Erythroblast (primary cell): Measurements from ENCODE around the gene RNF112.
"Not testable (repeated sequence)": the region's sequence is repeated elsewhere in the genome, so short reads cannot be mapped to it uniquely, and the experiment has no call there.

Experiments used
- DNase-seq, 2 experiments: peaks; one replicate each; lab custom pipeline; 2025; lab: John Stamatoyannopoulos, UW
- GATA1 ChIP-seq: IDR thresholded peaks from 2 replicates; pipeline ENCODE4 v1.6.1; 2011; ENCODE audit warnings: low read depth, mild to moderate bottlenecking, control low read depth, low read length, moderate library complexity
- POLR2A ChIP-seq: IDR thresholded peaks from 2 replicates; pipeline ENCODE4 v1.6.1; 2011; ENCODE audit warnings: mild to moderate bottlenecking, low read length

Gene RNF112

GRCh38 chr17:19418251-19418992 lies 7.4 kb downstream of the RNF112 start:
- TF ChIP-seq GATA1 = no peak
- no peak for TF ChIP-seq POLR2A
- DNase-seq = no peak

DNA sequence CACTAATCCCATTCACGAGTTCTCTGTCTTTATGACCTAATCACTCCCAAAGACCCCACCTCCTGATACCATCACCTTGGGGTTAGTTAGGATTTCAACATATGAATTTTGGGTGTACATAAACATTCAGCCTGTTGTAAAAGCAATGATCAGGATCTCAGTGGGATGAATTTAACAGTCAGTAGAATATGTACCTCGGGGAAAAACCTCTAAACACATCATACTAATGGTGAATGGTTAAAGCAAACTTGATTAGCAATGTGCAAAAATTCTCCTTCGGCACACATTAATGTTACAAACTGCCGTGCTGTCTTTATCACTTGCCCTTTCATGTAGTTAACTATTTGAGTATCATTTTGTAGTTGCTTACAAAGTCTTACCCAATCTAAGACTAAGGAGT lies 10.2 kb downstream of the RNF112 start:
- DNase-seq = no peak
- TF ChIP-seq GATA1 (no peak), POLR2A (no peak)

DNA sequence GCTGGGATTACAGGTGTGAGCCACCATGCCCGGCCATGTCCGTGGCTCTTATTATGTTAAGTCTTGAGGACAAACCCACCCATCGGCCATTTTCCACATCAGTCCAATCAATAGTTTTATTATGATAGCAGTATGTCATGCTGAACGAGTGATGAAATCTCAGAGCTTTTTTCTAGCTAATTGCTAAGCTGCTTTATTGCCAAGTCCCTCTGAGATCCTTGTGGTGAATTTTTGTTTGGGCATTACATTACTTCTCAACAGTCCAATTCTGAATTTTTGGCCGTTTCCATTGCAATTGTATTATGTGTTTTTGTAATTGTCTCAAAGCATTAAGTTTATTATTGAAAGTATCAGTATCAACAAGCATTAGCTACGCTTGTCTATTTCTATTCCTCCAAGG lies 10.9 kb downstream of the RNF112 start:
- no peak for DNase-seq
- TF ChIP-seq POLR2A (no peak), GATA1 (no peak)

DNA sequence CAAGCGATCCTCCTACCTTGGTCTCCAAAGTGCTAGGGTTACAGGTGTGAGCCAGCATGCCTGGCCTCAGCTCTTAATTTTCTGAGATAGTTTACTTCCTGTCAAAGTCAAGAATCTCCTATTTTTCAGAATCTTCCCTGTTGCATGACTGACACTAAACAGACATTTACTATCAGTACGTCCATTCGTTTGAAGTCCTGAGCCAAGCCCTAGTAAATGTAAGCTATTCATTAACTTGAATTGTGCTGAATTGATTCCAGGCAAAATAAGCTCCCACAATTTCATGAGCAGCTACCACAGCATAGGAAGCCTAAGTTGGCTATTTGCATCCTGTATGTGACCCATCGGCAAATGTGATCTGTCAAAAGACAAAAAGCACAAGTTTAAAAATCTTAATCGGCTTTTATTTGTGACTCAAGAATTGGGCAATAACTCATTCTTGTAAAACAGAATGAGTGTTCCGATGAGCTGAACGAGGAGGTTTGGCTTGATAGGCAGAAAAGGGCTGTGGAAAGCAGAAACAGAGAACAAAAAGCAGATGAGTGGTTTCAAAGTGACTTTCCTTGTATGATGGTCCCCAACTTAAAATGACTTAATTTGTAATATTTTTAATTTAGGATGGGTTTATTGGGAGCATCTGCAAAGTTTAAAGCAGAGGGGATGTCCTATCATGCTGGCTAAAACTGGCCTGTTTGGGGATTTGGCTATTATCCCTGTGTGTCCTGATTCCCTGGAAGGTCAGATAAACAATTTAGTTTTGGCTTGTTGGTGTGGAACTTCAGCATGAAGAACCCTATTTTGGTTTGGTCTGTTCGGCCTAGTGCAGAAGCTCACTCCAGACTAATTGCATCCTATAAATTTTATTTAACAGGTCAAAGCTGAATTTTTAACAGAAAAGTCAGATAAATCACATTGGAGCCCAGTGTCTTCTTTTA lies 14.2 kb downstream of the RNF112 start:
- DNase-seq = no peak
- no peak for TF ChIP-seq GATA1
- no peak for TF ChIP-seq POLR2A

- no peak for TF ChIP-seq GATA1
- no peak for TF ChIP-seq POLR2A
- no peak for DNase-seq
Measured at GRCh38 chr17:19426631-19427030, 15.6 kb downstream of the RNF112 start.

DNA sequence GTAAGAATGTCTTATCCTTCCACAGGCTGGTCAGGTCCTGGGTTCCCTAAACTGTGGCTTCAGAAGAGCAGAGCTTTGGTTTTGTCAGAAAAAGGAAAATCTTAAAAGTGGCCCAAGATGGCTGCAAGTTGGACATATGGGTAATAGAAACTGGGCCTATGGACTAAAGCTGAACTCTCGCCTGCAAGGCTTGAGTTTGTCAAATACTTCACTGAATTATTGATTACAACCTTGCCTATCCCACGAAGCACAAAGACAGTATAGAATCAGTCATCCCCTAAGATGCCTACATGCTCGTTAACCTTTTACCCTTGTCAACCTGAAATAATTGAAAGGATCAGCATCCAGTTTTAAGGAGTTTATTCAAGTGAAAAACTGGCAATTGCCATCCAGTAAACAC lies 20.7 kb downstream of the RNF112 start:
- TF ChIP-seq GATA1 = no peak
- TF ChIP-seq POLR2A = no peak
- no peak for DNase-seq

DNA sequence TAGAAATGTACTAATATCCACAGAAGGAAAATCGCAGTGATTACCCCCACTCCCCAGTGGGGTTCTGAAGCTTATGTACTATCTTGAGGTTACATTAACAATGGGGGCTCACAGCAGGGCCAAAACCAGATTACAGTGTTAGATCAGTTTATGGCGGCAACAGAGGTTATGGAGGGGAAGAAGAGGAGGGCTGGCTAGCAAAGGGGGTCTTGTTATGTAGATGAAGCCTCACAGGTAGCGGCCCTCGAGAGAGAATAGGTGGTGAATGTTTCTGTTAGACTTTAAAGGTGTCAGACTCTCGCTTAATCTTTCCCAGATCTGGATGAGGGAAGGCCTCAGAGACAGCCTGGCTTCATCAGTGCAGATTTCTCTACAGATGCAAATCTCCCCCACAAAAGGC lies 22.2 kb downstream of the RNF112 start:
- TF ChIP-seq POLR2A (no peak), GATA1 (no peak)
- no peak for DNase-seq

DNA sequence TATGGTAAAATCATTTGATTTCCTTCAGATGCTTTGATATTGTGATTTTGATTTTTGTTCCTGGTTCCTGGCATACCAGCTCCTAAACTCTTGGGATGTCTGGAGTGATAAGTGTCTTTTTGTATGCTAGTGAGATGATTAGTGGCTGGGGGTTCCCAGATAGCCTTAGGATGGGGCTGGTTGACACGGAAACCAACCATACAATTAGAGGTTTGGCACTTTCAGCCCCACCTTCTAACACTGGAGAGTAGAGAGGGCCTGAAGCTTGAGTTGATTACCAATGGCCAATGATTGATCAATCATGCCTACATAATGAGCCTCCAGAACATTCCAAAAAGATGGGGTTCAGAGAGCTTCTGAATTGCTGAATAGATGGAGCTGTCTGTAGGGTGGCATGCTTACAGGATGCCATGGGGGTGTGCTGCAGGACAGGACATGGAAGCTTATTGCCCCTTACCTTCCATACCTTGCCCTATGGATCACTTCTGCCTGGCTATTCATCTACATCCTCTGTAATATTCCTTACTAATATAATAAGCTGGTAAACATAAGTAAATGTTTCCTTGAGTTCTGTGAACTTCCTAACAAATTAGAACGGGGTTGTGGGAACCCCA lies 22.8 kb downstream of the RNF112 start:
- no peak for TF ChIP-seq GATA1
- no peak for TF ChIP-seq POLR2A
- no peak for DNase-seq

GRCh38 chr17:19440421-19440820 lies 29.4 kb downstream of the RNF112 start:
- no peak for DNase-seq
- TF ChIP-seq POLR2A (no peak), GATA1 (no peak)

DNA sequence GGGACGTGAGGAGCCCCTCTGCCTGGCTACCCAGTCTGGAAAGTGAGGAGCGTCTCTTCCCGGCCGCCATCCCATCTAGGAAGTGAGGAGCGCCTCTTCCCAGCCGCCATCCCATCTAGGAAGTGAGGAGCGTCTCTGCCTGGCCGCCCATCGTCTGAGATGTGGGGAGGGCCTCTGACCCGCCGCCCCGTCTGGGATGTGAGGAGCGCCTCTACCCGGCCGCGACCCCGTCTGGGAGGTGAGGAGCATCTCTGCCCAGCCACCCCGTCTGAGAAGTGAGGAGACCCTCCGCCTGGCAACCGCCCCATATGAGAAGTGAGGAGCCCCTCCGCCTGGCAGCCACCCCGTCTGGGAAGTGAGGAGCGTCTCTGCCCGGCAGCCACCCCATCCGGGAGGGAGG lies 30.3 kb downstream of the RNF112 start:
- DNase-seq = not testable (repeated sequence)

GRCh38 chr17:19442731-19443130 lies 31.7 kb downstream of the RNF112 start:
- DNase-seq = no peak
- no peak for TF ChIP-seq GATA1
- TF ChIP-seq POLR2A = no peak

- no peak for DNase-seq
- TF ChIP-seq POLR2A (no peak), GATA1 (no peak)
Measured at GRCh38 chr17:19443148-19443547, 32.1 kb downstream of the RNF112 start.

DNA sequence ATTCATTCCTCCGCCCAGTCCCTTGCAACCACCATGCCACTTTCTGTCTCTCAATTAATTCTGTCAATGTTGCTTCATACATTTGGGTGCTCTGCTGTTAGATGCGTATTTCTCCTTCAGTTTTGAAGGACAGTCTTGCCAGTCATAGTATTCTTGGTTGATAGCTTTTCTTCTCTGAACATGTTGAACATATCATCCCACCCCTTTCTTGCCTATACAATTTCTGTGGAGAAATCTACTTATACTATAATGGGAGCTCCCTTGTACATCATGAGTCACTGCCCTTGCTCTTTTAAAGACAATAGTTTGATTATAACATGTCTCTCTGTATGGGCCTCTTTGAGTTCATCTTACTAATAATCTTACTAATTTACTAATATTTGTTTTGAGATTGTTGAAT lies 34.1 kb downstream of the RNF112 start:
- DNase-seq = no peak
- TF ChIP-seq POLR2A (no peak), GATA1 (no peak)

GRCh38 chr17:19446577-19446976 lies 35.5 kb downstream of the RNF112 start:
- not testable (repeated sequence) for DNase-seq
